Measurements from ENCODE around the gene COPS2.
A peak's percentile ranks its signal among the peaks of the same experiment; 100 is the strongest.

COPS2 gene

DNA sequence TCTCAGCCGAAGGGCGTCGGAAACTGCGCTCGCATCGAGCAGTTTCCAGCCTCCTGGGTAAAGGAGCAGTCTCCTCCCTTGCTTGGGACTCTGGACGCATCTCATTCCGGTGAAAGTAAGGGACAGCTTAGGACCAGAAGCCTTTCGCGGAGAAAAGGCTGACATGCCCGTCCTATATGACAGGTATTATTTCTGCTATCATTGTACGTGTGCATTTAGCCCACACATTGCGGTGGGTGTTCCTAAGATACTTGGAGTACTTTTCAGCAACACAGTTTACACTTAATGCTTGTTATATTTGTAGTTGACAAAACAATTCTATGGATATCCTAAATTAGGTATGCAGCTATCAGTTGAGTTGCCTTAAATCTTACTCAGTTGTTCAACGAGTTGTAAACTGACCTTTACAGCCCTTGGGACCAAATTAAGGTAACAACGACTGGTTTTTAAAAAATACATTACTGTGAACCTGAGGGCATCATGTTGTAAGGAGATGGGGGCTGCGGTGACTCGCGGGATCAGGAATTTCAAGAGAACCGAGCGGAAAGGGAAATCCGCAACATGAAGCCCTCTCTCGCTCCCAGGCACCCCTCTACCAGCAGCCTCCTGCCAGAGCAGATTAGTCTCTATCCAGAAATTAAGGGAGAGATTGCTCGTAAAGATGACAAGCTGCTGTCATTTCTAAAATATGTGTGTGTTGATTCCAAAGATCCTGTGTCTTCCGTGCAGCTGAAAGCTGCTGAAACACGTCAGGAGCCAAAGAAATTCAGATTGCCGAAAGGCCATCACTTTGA, 632 bp upstream of the COPS2 start:
- DNase-seq: peak; percentile 39

DNA sequence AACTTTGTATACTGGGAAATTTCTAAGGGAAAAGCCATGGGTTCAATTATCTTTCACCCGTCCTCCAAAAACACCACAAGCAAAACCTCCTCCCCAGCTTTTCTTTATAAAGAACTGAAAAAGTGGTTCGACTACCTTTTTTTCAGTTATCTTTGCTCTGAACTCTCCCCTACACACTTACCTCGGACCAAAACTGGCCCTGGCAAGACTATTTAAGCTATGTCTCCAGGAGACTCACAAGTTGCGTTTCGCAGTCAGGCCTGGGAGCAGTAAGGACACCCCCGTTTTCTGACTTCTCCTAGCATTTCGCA, 645 bp downstream of the COPS2 start:
- peak; percentile 54 for DNase-seq

DNA sequence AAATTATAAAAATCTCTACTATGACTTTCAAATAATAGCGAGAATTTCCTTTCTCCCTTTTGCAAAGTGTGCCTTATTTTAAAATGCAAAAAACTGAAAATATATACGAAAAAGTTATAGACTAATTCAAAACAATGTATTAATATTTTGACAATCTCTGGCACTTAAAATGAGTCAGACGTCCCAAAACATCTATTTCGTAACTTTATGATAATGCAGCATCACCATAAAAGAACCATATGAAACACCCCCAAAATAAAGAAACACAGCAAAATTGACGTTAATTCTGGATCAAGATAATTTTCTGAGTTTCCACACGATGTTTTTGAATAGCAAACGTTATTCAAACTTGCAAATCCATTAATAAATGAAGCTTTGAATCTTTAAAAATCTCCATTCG, 1.0 kb downstream of the COPS2 start:
- no peak for DNase-seq

DNA sequence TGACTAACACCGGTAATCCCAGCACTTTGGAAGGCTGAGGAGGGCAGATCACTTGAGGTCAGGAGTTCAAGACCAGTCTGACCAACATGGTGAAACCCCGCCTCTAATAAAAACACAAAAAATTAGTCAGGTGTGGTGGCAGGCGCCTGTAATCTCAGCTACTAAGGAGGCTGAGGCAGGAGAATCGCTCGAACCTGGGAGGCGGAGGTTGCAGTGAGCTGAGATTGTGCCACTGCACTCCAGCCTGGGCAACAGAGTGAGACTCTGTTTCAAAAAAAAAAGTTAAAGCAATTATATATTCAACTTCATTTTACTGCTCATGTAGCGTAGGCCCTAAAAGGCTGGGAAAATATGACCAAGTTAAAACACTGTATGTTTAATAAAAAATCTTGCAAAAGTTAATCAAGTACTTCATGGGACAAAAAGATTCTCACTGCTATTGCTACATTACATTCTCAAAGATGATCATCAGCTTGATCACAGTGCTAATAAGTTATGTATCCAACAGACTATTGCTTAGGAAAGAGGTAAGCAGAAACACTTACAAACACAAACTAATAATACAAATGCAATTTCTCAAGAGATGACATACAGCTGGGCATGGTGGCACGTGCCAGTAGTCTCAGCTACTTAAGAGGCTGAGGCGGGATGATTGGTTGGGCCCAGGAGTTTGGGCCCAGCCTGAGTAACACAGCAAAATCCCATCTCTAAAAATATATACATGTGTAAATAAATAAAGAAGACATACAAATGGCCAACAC, 2.7 kb downstream of the COPS2 start:
- DNase-seq: no peak

DNA sequence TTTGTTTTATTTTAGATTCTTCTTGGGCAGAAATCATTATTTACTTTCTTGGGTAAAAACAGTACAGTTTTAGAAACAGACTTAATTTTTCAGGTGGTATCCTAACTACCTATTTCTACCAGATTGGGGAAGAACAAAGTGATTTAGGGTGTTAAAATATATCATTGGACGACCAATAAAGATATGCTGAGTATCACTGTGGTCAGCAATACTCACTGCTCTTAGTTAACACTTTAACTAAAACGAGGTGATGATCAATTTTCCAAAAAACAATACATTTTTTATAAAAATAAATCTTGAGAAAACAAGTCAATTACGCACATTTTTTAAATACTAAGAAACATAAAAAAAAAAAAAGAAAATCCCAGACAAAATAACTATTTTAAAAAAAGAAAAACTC, 3.6 kb downstream of the COPS2 start:
- DNase-seq: no peak

DNA sequence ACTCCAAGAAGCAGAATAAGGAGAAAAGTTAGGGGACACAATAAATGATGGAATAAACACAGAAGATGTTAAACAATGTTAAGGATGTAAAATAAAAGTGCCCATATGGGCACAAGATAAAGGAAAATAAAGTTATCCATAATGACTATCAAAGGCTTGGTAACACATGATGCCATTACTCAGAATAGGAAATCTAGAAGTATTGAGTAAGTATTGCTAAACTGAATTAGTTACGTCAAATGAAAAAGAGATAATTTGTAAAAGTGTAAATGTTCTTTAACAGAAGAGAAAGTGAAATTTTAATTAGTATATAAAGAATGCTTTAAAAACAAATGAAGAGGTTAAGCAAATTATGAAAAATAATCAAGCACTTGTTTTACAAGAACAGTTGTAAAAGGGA, 6.7 kb downstream of the COPS2 start:
- no peak for DNase-seq

DNA sequence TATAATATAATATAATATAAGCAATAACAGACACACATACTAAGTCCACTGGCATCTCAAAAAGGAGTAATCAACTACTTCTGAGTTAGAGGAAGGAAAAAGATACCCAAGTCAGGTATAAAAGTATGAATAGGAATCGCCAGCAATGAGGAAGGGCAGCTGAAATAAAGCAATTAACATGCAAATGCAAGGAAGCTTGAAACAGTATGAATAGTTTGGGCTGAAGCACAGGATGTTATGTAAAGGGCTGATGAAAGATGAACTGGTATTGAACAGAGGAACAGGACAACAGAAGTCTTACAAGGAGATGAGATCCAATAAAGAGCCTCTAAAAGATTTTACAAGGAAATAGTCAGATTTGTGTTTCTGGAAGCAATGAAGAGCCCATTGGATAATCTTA, 7.1 kb downstream of the COPS2 start:
- no peak for DNase-seq

DNA sequence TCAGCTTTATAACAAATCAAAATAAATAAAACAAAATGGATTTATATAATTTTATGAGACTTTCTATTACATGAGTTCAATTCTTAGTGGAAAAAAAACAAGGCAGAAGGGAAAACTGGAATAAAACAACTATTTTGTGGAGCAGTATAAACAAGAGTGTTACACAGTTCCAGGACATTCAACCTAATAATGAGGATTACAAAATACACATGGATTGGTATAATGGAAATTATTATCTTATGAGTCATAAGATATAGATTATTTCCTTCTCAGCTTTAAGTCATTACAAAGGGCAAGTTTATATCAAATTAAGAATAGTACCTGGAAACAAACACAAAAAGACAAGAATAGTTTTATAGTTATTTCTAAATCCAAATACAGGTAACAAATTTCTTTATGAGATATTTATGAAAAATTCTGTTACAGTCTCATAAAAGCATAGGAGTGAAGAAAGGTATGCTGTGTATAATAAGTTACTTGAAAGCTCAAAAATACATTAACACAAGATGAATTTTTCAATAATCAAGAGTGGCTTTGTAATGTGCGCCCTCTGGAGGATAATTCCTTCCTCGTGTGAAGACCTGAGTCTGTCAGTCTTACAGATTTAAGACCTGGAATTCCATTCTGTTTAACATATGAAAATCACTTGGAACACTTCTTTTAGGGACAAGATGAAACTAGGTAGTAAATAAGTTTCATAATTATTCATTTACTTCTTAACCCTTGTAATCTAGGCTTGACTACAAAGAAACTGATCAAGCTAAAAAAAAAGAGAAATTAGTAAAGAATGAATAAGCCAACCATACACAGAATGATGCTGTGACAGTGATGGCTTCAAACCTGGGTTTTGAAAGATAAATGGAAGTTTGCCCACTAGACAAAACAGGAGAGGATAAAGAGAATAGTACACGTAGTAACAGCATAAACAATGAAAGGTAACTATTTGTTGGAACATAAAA, 9.5 kb downstream of the COPS2 start:
- DNase-seq: peak; percentile 73

DNA sequence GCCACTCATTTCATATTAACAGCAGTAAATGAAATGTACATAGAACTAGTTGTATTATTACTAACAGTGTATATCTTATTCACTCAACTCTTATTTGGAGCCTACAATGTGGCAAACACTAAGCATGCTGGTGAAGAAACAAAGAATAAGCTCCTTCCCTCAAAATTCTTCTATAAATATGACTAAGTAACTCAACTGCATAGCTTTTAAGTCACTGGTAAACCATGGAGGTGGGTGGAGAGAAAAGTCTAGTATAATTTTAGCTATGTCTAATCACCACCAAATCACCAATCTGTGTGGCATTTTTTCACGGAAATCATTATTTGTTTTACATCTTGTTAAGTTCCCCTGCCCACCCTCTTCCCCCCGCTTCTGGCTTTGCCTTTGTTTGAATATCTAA, 17.5 kb downstream of the COPS2 start:
- no peak for DNase-seq

DNA sequence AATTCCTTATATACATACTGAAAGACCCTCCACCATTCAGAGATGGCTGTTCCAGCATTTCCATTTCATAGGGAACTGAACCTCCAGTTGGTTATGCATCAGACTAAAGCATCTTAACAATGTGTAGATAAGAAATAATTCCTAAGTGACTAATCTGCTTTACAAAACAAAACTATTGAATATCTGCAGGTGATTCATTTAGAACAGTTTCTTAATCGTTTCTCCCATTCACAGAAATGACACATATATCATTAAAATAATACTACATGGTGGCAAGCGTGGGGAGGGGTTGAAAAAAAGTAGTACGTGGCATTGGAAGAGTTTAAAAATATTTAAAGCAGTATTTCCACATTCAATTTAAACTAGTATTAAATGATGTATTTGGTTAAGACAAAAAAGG, 19.5 kb downstream of the COPS2 start:
- no peak for DNase-seq

DNA sequence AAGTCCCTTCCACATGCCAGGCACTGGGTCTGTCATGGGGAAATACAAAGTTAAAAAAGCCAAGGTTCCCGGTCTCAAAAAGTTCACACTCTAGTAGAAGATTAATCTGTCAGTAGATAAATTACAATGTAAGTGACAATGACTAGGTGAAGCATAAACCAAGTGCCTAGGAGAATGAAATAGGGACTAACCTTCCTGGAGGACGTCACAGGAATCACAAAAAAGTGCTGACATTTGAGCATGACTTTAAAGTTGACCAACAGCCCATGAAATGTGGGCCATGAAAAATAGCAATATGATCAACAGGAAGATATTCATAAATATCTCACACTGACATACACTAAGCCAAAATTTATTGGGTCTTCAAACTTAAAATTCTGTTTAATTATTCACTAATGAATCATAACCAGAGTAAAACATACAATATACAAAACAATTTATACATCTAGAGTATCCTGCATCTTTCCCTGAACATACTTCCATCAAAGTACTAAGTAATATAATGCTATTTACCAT, 20.0 kb downstream of the COPS2 start:
- no peak for DNase-seq

DNA sequence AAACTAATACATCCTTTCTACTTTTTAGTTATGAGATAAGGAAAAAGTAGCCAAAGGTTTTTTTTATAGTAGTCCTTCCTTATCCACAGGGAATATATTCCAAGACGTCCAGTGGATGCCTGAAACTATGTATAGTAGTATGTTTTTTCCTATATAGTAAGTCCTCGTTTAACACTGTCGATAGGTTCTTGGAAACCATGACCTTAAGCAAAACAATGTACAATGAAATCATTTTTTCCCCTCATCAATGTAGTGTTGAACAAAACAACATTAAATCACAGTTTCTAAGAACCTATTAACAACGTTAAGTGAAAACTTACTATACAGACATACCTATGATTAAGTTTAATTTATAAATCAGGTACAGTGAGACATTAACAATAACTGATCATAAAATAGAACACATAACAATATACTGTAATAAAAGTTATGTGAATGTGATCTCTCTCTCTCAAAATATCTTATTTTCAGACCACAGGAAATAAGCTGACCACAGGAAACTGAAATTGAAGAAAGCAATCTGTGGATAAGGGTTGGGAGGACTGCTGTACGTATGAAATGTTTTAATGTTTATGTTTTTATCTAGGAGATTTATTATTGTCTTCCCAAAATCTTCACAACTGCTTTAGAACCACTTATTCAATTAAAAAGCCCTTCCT, 20.6 kb downstream of the COPS2 start:
- no peak for DNase-seq

DNA sequence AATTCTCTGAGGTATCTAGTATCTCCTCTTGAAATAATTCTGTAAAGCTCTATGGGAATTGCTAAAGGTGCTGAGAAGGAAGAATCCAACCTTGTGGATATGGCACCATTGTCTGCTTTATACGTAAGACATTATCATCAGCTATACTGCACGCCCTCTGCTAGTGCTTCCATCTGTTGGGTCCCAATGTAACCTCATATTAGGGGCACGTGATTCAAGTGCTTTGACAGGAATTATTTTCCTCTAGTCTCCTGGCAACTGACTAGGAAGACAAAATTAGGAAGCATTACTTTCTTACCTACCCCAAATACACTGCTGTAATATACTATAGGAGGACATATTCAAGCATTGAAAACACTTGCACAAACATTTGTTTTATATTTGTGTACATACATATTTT, 24.0 kb downstream of the COPS2 start:
- peak; percentile 44 for DNase-seq

DNA sequence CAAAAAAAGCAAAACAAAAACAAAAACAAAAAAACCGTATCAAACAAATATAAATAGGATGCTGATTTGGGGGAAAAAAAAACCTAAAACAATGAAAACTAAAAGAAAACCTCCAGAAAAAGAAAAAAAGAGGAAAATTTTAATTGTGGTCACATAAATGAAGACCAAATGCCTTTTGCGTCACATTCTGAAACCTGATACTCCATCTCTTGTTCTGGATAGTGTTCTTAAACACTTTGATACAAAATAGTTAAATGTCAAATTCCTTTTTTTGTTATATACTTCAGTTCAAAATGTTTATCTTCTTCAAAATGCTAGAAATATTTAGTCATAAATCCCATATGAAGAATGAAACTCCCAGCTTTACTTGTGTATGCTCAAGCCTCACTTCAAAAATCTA, 31.0 kb downstream of the COPS2 start:
- no peak for DNase-seq

DNA sequence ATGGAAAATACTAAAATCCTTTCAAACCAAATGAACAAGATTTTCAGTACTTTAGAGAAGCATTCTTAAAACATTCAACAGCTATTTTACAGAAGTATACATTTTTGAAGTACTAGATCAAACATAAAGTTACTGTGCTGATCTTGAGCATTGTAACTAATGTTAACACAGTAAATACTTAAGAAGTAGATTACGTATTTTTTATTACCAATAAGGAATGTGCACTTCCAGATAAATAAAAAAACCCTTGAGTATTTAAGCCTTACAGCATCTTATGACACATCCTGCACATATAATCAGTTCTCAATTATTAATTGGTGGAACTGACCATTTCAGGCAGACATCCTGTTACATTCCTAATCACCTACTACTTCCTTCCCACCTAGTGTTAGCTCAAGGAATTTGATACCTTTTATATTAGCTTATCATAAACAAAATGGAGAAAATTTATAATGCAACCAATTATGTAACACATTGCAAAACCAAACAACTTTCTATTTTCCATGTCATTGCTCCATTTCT, 32.8 kb downstream of the COPS2 start:
- DNase-seq: no peak

DNA sequence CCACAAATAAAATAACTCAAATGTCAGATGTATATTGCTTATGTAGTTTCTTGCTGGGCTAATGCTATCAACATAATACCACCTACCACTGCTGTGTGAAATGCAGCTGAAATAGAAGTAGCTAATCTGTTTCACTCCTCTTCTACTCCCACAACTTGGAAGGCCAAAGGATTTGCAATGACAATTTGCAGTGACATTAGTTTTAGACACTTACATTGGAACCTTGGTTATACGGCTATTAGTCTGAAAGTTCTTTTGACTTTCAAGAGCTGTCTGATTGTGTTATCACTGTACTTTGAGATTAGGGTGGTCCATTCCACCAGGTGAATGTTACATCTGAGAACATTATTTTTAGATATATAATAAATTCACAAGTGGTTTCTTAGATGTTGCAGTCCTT, 33.5 kb downstream of the COPS2 start:
- DNase-seq: no peak

DNA sequence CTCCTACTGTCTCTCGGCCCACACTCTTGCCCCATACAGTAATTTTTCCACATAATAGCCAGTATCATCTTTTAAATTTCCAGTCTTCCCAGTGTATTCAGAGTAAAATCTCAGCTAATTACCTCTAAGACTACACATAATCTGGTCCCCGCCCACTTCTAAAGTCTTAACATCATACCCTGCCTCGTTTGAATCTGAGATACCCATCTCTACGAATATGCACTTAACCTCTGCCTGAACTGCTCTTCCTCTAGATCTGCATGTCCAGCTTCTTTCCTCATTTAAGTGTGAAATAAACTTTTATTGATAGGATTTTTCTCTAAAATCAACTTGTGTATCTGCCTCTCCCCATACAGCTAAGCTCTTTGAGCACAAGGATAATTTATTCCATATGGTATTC, 34.6 kb downstream of the COPS2 start:
- DNase-seq: peak; percentile 38

DNA sequence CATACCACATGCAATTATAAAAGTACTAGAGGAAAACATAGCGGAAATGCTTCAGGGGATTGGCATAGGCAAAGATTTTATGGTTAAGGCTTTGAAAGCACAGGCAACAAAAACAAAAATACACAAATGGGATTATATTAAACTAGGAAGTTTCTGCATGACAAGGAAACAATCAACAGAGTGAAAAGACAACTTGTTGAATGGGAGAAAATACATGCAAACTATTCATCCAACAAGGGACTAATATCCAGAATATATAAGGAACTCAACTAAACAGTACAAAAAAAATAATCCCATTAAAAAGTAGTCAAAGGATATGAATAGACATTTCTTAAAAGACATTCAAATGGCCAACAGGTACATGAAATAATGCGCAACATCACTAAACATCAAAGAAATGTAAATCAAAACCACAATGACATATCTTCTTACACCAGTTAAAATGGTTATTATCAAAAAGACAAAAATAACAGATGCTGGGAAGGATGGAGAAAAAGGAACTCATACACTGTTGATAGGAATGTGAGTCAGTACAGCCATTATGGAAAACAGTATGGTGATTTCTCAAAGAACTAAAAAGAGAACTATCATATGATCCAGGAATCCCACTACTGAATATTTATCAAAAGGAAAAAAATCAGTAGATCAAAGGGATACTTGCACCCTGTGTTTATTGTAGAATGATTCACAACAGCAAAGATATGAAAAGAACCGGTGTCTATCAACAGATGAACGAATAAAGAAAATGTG, 39.1 kb downstream of the COPS2 start:
- DNase-seq: no peak

DNA sequence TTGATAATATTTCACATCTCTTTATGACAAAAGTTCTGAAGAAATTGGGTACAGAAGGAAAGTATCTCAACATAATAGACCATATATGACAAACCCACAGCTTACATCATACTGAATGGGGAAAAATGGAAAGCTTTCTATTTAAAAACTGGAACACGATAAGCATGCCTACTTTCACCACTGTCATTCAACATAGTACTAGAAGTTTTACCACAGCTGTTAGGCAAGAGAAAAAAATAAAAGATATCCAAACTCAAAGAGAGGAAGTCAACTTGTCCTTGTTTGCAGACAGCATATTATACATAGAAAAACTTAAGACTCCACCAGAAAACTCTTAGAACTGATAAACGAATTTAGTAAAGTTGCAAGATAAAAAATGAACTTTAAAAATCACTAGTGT, 40.3 kb downstream of the COPS2 start:
- no peak for DNase-seq

DNA sequence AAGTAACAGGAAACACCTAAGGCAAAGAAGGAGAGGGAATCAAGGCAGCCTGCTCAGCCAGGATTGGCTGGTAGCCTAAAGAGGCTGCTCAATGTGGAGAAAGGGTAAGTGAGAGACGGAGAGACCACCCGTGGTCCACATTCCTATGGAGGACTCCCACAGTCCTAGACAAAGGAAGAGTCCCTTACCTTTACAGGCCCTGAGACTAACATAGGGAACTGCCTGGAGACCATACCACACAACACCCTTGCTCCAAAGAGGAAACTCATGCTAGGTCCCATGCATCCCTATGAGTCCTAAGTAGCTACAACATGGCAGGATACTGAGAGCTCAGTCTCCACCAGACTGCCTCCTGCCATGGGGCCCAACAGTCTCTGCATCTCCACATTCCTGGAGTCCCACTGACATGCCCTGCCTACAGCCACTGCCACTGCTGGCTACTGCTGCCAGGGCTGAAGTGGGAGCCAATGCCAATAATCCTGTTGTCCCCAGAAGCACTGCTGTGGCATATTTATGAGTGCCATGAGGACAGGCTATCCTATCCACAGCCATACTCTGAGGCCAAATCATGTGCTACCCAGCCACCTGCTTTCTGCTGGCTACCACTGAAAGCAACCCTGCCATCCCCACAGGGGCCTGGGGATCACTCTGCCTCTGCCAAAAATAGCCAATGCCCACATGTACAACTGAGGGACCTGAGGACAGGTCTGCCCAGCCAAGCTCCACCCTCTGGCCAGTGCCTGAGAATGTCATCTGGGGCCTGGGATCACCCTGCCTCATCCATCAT, 45.0 kb downstream of the COPS2 start:
- no peak for DNase-seq

DNA sequence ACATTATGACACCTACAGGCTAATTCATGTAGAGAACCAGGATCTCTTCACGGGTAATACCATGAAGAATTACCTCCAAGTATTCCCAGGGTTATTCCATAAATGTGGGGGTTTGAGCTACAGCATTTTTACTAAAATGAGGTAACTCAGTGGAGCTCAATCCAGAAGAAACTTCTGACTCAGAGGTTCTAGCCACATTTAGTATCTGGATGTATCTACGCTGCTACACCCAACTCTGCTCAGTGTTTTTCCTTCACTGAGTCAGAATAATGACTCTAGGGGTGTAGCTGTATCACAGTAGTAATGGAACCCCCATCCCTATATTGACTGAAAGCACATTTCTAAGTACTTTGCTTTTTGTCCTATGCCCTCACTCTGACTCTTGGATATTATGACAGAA, 52.4 kb downstream of the COPS2 start:
- DNase-seq: no peak
